Hepatocyte (in vitro differentiated cells): ENCODE measurements around the gene PTPRM. TPM values are rescaled to one million over a fixed set of nuclear protein-coding genes. Genes with fewer than 3 reads are reported as not detected.

Experiments used
- DNase-seq: peaks from one replicate; pipeline ENCODE4 v3.0.0-alpha.2; 2016; ENCODE audit warnings: low spot score
- H2AFZ ChIP-seq: fragments of 200-600 bp; sonication (generic); 2 replicates; pipeline ENCODE4 v1.6.0; 2016; ENCODE audit warnings: antibody characterized with exemption, mild to moderate bottlenecking
- H3K27ac ChIP-seq: fragments of 200-600 bp; sonication (generic); 2 replicates; pipeline ENCODE4 v1.5.1; 2016; ENCODE audit warnings: mild to moderate bottlenecking
- H3K27me3 ChIP-seq: fragments of 200-600 bp; sonication (generic); 2 replicates; pipeline ENCODE4 v1.6.1; 2016
- H3K36me3 ChIP-seq: fragments of 200-600 bp; sonication (generic); replicated peaks from 2 replicates; pipeline ENCODE4 v1.5.1; 2016; ENCODE audit warnings: low read depth; ENCODE audit not compliant: insufficient read depth
- H3K4me1 ChIP-seq: fragments of 200-600 bp; sonication (generic); 2 replicates; pipeline ENCODE4 v1.5.1; 2016; ENCODE audit warnings: mild to moderate bottlenecking, moderate library complexity; ENCODE audit not compliant: insufficient read depth
- H3K4me2 ChIP-seq: fragments of 200-600 bp; sonication (generic); 2 replicates; pipeline ENCODE4 v1.6.0; 2016
- H3K4me3 ChIP-seq: fragments of 200-600 bp; sonication (generic); 2 replicates; pipeline ENCODE4 v1.5.1; 2016; ENCODE audit warnings: mild to moderate bottlenecking
- H3K79me2 ChIP-seq: fragments of 200-600 bp; sonication (generic); 2 replicates; pipeline ENCODE4 v1.6.0; 2017; ENCODE audit warnings: mild to moderate bottlenecking
- H3K9me2 ChIP-seq: fragments of 200-600 bp; sonication (generic); replicated peaks from 2 replicates; pipeline ENCODE4 v1.6.0; 2017; ENCODE audit warnings: mild to moderate bottlenecking; ENCODE audit not compliant: insufficient read depth
- H3K9me3 ChIP-seq: fragments of 200-600 bp; sonication (generic); 2 replicates; pipeline ENCODE4 v1.5.1; 2016; ENCODE audit warnings: low read depth, mild to moderate bottlenecking
- H4K20me1 ChIP-seq: fragments of 200-600 bp; sonication (generic); 2 replicates; pipeline ENCODE4 v1.6.0; 2016; ENCODE audit warnings: mild to moderate bottlenecking; ENCODE audit not compliant: insufficient read depth, poor library complexity, severe bottlenecking
- CTCF ChIP-seq: fragments of 200-600 bp; sonication (generic); IDR thresholded peaks from 2 replicates; pipeline ENCODE4 v1.5.1; 2016; ENCODE audit warnings: antibody characterized with exemption, mild to moderate bottlenecking; ENCODE audit not compliant: poor library complexity
- EZH2 ChIP-seq: fragments of 200-600 bp; sonication (generic); IDR thresholded peaks from 2 replicates; pipeline ENCODE4 v1.6.1; 2016; ENCODE audit warnings: antibody characterized with exemption, mild to moderate bottlenecking, borderline replicate concordance
- EZH2phosphoT487 ChIP-seq: fragments of 200-600 bp; sonication (generic); IDR thresholded peaks from one replicate; pipeline ENCODE4 v1.6.1; 2018; ENCODE audit warnings: antibody characterized with exemption, mild to moderate bottlenecking, low read depth, moderate library complexity; ENCODE audit not compliant: unreplicated experiment, severe bottlenecking
- WGBS: methylation state at CpG from one replicate; pipeline ENCODE4 v1.1.6; 2016; ENCODE audit warnings: low lambda C conversion rate; ENCODE audit errors: missing lambda C conversion rate; 5-methylcytosine and 5-hydroxymethylcytosine counted together
- polyA plus RNA-seq: library from polyadenylated mRNA; unstranded; fragments of >200 nt; fragmentation: Nextera tagmentation; extraction: Ambion mirVana; gene quantifications from 2 replicates; pipeline ENCODE4 v1.2.1, GENCODE V29; 2016
- total RNA-seq: library from RNA; depleted of rRNA; stranded (reverse); fragments of >200 nt; gene quantifications from 2 replicates; pipeline ENCODE4 v1.2.3, GENCODE V29; 2014

Gene PTPRM
- total and polyA plus RNA-seq, 2 experiments from 2014 or later = 26.1 to 47.4 TPM

GRCh38 chr18:8140841-8141501, 573.9 kb downstream of the PTPRM start:
- H3K9me3 ChIP-seq = no peaks in the 10 kb centered on the region
- H3K4me2 ChIP-seq = no peak overlapping the region
- H3K27ac ChIP-seq = no peak overlapping the region
- H2AFZ ChIP-seq = no peak overlapping the region
- no peaks in the 10 kb centered on the region for H3K9me2 ChIP-seq
- H3K79me2 ChIP-seq = no peaks in the 10 kb centered on the region
- WGBS = 49% methylated on average over 8 of the region's 8 CpGs
- no peak for DNase-seq
- H3K4me1 ChIP-seq = no peaks in the 10 kb centered on the region
- H3K4me3 ChIP-seq = no peak overlapping the region
- H3K36me3 ChIP-seq = no peaks in the 10 kb centered on the region
- TF ChIP-seq EZH2phosphoT487 (no peak), EZH2 (no peak), CTCF (no peak)
- H3K27me3 ChIP-seq = no peaks in the 10 kb centered on the region
- no peaks in the 10 kb centered on the region for H4K20me1 ChIP-seq

- no peak overlapping the region for H3K27ac ChIP-seq
- H3K9me3 ChIP-seq = no peaks in the 10 kb centered on the region
Measured at GRCh38 chr18:8142131-8142711, 575.1 kb downstream of the PTPRM start.

GRCh38 chr18:8142932-8143331, 575.8 kb downstream of the PTPRM start:
- Histone ChIP-seq H3K27me3 (no peaks in the 10 kb centered on the region), H3K9me2 (no peaks in the 10 kb centered on the region), H3K4me3 (no peak overlapping the region), H4K20me1 (no peaks in the 10 kb centered on the region), H3K9me3 (no peaks in the 10 kb centered on the region), H3K79me2 (no peaks in the 10 kb centered on the region), H3K36me3 (no peaks in the 10 kb centered on the region), H3K4me2 (no peak overlapping the region), H3K4me1 (no peaks in the 10 kb centered on the region), H3K27ac (no peak overlapping the region), H2AFZ (no peak overlapping the region)
- 96% methylated on average over 2 of the region's 2 CpGs for WGBS
- DNase-seq = no peak
- TF ChIP-seq CTCF = no peak
- no peak for TF ChIP-seq EZH2phosphoT487
- no peak for TF ChIP-seq EZH2

More at GRCh38 chr18:8142131-8142711, 575.1 kb downstream of the PTPRM start:
- Histone ChIP-seq H4K20me1 (no peaks in the 10 kb centered on the region), H3K79me2 (no peaks in the 10 kb centered on the region), H3K4me1 (no peaks in the 10 kb centered on the region), H3K4me2 (no peak overlapping the region), H3K27me3 (no peaks in the 10 kb centered on the region), H3K4me3 (no peak overlapping the region), H3K9me2 (no peaks in the 10 kb centered on the region), H2AFZ (no peak overlapping the region), H3K36me3 (no peaks in the 10 kb centered on the region)
- no peak for DNase-seq
- TF ChIP-seq EZH2 = no peak
- no peak for TF ChIP-seq CTCF
- TF ChIP-seq EZH2phosphoT487 = no peak
- 80% methylated on average over 8 of the region's 8 CpGs for WGBS
